IPS-15b (cell line): ENCODE measurements around the gene RAB7B.

Experiments used
- H3K27me3 ChIP-seq: one replicate; pipeline ENCODE4 v1.6.1; 2013; ENCODE audit warnings: low read length; ENCODE audit not compliant: control insufficient read depth, insufficient read depth
- H3K36me3 ChIP-seq: one replicate; pipeline ENCODE4 v1.6.1; 2013; ENCODE audit warnings: low read length; ENCODE audit not compliant: control insufficient read depth, insufficient read depth
- H3K4me1 ChIP-seq: one replicate; pipeline ENCODE4 v1.6.1; 2013; ENCODE audit warnings: mild to moderate bottlenecking, low read length; ENCODE audit not compliant: control insufficient read depth, insufficient read depth
- H3K4me3 ChIP-seq: one replicate; pipeline ENCODE4 v1.5.1; 2013; ENCODE audit warnings: low read depth, low read length
- H3K9ac ChIP-seq: one replicate; pipeline ENCODE4 v1.6.1; 2013; ENCODE audit warnings: low read depth, mild to moderate bottlenecking, low read length
- H3K9me3 ChIP-seq: one replicate; pipeline ENCODE4 v1.6.1; 2013; ENCODE audit warnings: mild to moderate bottlenecking, low read length; ENCODE audit not compliant: control insufficient read depth, insufficient read depth

The RAB7B gene

GRCh38 chr1:205965036-205965884 is 37.9 kb downstream of the RAB7B start:
- peaks cover 2% of the 10 kb centered on the region for H3K4me1 ChIP-seq

GRCh38 chr1:205963352-205964155 is 39.6 kb downstream of the RAB7B start:
- Histone ChIP-seq H3K9ac (no peak overlapping the region), H3K27me3 (no peaks in the 10 kb centered on the region), H3K4me3 (no peak overlapping the region), H3K36me3 (no peaks in the 10 kb centered on the region), H3K4me1 (peaks cover 2% of the 10 kb centered on the region), H3K9me3 (no peaks in the 10 kb centered on the region)

More at GRCh38 chr1:205965036-205965884, 37.9 kb downstream of the RAB7B start:
- no peaks in the 10 kb centered on the region for H3K27me3 ChIP-seq
- no peaks in the 10 kb centered on the region for H3K36me3 ChIP-seq
- H3K9ac ChIP-seq = no peak overlapping the region
- H3K9me3 ChIP-seq = no peaks in the 10 kb centered on the region
- H3K4me3 ChIP-seq = no peak overlapping the region

GRCh38 chr1:205962821-205963221 is 40.4 kb downstream of the RAB7B start:
- Histone ChIP-seq H3K4me1 (peaks cover 2% of the 10 kb centered on the region), H3K9me3 (no peaks in the 10 kb centered on the region), H3K27me3 (no peaks in the 10 kb centered on the region), H3K9ac (no peak overlapping the region), H3K36me3 (no peaks in the 10 kb centered on the region), H3K4me3 (no peak overlapping the region)

GRCh38 chr1:205961991-205962820 is 41.0 kb downstream of the RAB7B start:
- no peaks in the 10 kb centered on the region for H3K9me3 ChIP-seq
- no peaks in the 10 kb centered on the region for H3K36me3 ChIP-seq
- no peak overlapping the region for H3K4me3 ChIP-seq
- peaks cover 2% of the 10 kb centered on the region for H3K4me1 ChIP-seq
- H3K9ac ChIP-seq = no peak overlapping the region
- no peaks in the 10 kb centered on the region for H3K27me3 ChIP-seq

GRCh38 chr1:205961405-205961804 is 41.8 kb downstream of the RAB7B start:
- Histone ChIP-seq H3K9ac (no peak overlapping the region), H3K4me3 (no peak overlapping the region), H3K4me1 (peaks cover 2% of the 10 kb centered on the region), H3K36me3 (no peaks in the 10 kb centered on the region), H3K9me3 (no peaks in the 10 kb centered on the region), H3K27me3 (no peaks in the 10 kb centered on the region)

- H3K27me3 ChIP-seq = no peaks in the 10 kb centered on the region
- no peaks in the 10 kb centered on the region for H3K9me3 ChIP-seq
- no peaks in the 10 kb centered on the region for H3K36me3 ChIP-seq
- H3K4me3 ChIP-seq = no peak overlapping the region
- no peak overlapping the region for H3K9ac ChIP-seq
- peaks cover 2% of the 10 kb centered on the region for H3K4me1 ChIP-seq
Observed at GRCh38 chr1:205959789-205960188, 43.4 kb downstream of the RAB7B start.

- Histone ChIP-seq H3K27me3 (no peaks in the 10 kb centered on the region), H3K36me3 (no peaks in the 10 kb centered on the region), H3K9ac (no peak overlapping the region), H3K9me3 (no peaks in the 10 kb centered on the region), H3K4me3 (no peak overlapping the region), H3K4me1 (no peaks in the 10 kb centered on the region)
Observed at GRCh38 chr1:205955499-205955898, 47.7 kb downstream of the RAB7B start.

GRCh38 chr1:205954819-205955404 is 48.3 kb downstream of the RAB7B start:
- Histone ChIP-seq H3K9me3 (no peaks in the 10 kb centered on the region), H3K4me3 (no peak overlapping the region), H3K9ac (no peak overlapping the region), H3K36me3 (no peaks in the 10 kb centered on the region), H3K4me1 (no peaks in the 10 kb centered on the region), H3K27me3 (no peaks in the 10 kb centered on the region)

- peaks cover 1% of the 10 kb centered on the region for H3K27me3 ChIP-seq
- H3K9ac ChIP-seq = no peak overlapping the region
- no peaks in the 10 kb centered on the region for H3K36me3 ChIP-seq
- no peaks in the 10 kb centered on the region for H3K4me1 ChIP-seq
- no peaks in the 10 kb centered on the region for H3K9me3 ChIP-seq
- no peak overlapping the region for H3K4me3 ChIP-seq
Observed at GRCh38 chr1:205951746-205952145, 51.4 kb downstream of the RAB7B start.

GRCh38 chr1:205950826-205951549 is 52.2 kb downstream of the RAB7B start:
- Histone ChIP-seq H3K4me1 (no peaks in the 10 kb centered on the region), H3K36me3 (no peaks in the 10 kb centered on the region), H3K27me3 (peaks cover 3% of the 10 kb centered on the region), H3K9me3 (no peaks in the 10 kb centered on the region), H3K4me3 (no peak overlapping the region), H3K9ac (no peak overlapping the region)

- H3K4me3 ChIP-seq = no peak overlapping the region
- H3K9me3 ChIP-seq = no peaks in the 10 kb centered on the region
- no peaks in the 10 kb centered on the region for H3K4me1 ChIP-seq
- H3K27me3 ChIP-seq = peaks cover 3% of the 10 kb centered on the region
- H3K9ac ChIP-seq = no peak overlapping the region
- no peaks in the 10 kb centered on the region for H3K36me3 ChIP-seq
Observed at GRCh38 chr1:205950280-205950679, 52.9 kb downstream of the RAB7B start.
